ENCODE measurements around the gene DUS4L.
A peak's percentile ranks its signal among the peaks of the same experiment; 100 is the strongest.

DUS4L gene

DNA sequence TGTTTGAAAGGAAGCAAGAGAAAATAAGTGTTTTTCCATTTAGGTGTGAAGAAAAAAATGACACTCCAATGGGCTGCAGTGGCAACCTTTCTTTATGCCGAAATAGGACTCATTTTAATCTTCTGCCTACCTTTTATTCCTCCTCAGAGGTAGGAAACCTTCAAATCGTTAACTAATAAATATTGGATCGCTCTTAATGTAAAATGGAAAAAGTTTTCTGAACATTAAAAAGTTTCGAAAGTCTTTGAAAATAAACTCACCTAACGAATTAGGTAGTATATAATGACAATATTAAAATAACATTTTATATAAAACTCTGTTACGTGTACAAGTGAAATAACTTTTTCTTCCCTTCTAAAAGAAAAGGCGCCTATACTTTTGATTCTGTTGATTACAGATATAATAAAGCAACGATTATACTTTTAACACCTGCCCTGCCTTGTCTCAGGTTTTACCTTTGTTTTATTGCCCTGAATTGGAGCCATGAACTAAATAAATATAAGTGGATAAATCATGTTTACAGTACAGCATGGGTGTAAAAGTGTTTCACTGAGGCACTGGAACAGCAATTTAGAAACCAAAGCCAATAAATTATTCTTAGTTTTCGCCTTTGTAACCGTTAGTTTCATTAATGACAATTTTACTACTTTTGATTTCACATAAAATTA, 17.1 kb downstream of the DUS4L start:
- DNase-seq, result no peak

- no peak for DNase-seq
Observed at GRCh38 chr7:107581387-107582013, 17.7 kb downstream of the DUS4L start.

GRCh38 chr7:107582875-107583274, 19.1 kb downstream of the DUS4L start:
- DNase-seq, result no peak

- no peak for DNase-seq
Observed at GRCh38 chr7:107584716-107585115, 20.9 kb downstream of the DUS4L start.

DNA sequence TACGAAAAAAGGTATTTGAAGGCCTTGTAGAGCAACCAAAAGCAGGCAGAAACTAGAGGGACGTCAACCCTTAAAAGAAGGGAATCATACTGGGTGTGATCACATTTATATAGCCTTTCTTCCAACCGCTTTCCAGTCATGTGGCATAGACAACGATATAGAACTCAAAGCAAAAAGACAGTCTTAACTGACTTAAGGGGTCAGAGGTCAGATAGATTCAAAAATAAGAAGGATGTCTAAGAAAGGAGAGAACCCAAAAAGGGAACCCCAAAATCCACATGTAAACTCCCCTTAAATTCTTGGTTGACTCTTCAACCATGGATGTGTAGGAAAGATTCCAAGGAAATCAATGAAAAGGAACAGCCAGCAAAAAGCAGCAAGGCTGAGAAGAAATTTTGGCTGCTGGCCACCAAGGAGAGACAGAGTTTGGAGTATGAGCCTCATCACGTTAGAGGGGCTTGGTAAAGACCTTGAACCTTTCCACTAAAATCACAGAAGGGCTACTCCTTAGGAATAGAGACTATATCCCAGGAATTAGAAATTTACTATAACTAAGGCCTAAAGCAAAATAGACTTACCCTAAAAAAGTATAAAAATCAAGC, 24.9 kb downstream of the DUS4L start:
- DNase-seq, result no peak

DNA sequence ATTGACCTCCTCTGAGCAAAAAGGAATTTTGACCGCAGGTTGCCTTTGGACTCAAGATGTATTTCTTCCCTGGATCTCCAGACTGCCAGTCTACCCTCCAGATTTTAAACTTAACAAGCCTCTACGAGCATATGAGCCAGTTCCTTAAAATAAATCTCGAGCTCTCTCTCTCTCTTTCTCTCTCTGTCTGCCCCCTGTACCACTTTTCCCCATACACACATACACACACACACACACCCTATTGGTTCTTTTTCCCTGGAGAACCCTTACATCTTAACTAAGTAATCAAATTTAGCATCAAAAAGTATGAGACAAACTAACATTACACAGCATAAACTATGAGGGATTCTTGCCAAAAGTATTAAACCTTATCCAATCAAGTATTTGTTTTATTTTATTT, 27.6 kb downstream of the DUS4L start:
- DNase-seq, result no peak

DNA sequence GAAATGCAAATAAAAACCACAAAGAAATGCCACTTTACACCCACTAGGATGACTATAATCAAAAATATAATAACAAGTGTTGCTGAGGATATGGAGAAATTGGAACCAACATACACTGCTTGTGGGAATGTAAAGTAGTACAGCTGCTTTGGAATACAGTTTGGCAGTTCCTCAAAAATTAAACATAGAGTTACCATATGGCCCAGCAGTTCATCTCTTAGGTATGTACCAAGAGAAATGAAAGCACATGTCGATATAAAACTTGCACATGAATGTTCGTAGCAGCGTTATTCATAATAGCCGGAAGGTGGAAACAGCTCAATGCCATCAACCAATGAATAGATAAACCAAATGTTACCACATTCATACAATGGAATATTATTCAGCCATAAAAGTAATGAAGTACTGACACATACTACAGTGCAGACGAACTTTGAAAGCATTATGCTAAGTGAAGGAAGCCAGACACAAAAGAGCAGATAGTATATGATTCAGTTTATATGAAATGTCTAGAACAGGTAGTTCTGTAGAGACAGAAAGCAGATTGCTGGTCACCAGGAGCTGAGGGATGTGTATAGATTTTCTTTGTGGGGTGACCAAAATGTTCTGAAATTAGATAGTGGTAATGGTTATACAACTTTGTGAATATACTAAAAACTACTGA, 28.7 kb downstream of the DUS4L start:
- no peak for DNase-seq

DNA sequence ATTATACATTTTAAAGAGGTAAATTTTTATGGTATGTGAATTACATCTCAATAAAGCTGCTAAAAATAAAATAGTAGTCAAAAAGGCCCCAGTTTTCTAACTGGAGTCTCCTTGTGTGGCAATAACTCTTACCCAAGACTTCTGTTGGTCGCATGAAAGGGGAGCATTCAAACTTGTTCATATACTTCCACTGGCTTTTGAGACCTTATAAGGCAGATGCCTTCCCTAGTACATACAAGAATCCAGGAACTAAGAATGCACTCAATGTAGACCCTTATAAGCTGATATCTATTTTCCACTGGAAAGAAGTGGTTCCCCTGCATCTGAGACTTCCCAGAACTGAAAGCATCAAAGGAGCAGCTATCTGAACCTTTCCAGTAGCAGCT, 29.2 kb downstream of the DUS4L start:
- no peak for DNase-seq

GRCh38 chr7:107594961-107595737, 31.4 kb downstream of the DUS4L start:
- no peak for DNase-seq

GRCh38 chr7:107596881-107597581, 33.3 kb downstream of the DUS4L start:
- no peak for DNase-seq

DNA sequence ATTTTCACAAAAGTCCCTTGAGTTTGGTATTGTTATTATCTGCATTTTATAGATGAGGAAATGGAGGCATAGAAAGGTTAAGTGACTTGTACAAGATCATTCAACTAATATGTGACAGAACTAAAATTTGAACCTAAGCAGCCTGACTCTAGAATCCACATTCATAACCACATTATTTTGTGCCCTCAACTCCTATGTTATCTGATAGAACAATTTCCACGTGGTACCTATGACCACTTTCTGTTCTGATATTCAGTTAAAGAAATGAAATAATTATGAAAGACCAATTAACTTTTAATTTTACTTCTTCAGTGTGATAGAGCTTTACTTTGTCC, 33.8 kb downstream of the DUS4L start:
- no peak for DNase-seq

DNA sequence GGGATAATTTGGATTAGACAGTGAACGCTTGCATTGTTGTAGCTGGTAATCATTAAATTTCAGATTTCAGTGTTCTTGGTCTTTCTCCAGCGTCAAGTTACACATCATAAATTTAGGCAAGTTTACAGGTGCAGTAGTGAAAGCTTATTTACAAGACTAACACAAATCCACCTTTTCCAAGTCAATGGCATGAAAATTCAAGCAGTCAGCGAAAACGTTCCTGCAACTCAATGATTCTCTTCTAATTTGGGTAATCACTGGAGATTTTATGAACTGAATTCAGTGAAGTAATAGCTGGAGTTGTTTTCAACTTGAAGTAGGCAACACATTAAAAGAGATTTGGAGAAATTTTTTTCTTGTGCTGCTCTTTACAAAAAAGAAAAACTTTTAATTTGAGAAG, 34.2 kb downstream of the DUS4L start:
- DNase-seq, result no peak

DNA sequence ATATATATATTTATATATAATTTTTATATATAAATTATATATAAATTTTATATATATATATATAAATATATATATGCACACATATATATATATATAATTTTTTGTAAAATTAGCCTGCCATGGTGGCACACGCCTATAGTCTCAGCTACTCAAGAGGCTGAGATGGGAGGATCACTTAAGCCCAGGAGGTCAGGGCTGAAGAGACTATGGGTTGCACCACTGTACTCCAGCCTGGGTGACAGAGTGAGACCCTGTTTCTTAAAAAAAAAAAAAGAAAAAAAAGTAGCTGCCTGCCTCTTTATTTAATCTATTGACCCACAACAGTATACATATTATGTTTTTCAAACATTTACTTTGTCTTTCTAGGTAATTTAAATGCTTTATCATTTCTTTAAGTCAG, 35.5 kb downstream of the DUS4L start:
- no peak for DNase-seq

DNA sequence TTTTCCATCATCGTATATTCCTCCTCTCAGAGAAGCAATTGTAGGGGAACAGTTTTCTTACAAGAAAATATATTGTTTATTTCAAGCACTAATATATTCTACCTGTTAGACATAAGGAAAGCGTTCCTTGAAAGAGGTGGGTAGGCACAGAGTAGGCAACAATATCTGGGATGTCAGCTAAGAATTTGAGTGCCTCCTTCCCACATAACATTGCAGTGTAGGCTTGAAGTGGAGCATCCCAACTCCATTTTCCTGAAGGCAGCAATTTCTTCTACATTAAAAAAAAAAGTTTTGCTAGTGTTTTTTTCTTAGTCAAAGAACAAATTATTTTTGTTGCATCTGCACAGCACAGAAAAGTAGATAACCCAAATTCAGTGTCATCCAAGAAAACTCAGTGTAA, 37.0 kb downstream of the DUS4L start:
- no peak for DNase-seq

DNA sequence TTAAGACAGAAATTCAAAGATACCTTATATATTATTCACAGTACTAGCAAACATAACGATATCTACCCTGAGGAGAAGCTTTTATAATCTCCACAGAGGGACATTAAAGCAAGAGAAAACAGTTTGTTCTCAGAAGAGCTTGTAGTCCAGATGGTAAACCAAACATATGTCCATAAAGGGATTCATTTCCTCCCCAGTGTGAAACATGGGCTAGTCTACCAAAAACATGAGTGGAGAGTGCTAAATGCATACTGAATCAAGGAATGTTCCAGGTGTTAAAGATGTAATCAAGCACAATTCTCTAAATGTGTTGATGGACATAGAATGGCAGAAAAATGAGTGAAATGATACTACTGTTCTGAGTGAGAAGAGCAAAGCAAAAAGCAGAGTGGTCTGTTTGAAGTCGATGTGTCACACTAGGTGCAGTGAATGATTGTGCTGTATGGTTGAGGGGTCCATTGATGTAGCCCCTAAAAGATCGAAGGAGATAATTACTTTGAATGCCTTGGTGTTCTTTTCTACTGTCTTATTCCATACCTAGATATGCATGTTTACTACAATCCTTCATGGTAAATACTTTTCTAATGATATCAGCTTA, 41.5 kb downstream of the DUS4L start:
- peak; percentile 4 for DNase-seq

DNA sequence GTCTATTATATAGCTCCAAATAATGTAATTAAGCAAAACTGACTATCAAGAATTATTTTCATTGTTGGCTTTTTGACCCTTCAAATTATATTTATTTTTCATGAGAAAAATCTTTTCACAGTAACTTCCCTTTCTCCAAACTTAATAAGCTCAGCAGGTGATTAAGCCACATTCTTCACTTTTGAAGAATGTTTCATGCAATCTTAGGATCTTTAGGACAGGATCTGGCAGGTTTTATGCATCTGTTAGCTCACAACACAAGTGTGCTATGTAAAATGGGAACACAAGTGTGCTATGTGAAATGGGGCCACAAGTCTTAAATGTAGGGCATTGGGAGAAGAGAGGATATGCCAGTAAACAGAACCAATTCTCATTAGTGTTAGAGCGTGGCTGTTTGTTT, 42.5 kb downstream of the DUS4L start:
- DNase-seq, result no peak

- DNase-seq, result no peak
Observed at GRCh38 chr7:107609811-107610261, 46.1 kb downstream of the DUS4L start.

DNA sequence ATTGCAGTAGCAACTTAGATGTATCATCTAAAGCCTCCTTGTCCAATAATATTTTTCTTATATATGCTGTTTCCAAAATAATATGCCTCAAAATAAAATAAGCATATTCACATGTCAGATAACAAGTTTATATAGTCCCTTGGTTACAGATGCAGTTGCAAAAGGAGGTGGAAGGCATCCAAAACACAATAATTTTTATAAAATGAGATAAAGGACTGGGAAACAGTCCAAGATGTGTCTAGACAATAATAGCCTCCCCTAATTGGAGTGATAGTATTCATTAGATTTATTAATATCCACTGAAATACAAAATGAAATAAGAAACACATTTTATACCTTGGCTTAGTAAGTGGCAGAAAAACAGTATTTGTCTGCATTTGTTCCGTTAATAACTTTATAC, 46.6 kb downstream of the DUS4L start:
- DNase-seq, result no peak

DNA sequence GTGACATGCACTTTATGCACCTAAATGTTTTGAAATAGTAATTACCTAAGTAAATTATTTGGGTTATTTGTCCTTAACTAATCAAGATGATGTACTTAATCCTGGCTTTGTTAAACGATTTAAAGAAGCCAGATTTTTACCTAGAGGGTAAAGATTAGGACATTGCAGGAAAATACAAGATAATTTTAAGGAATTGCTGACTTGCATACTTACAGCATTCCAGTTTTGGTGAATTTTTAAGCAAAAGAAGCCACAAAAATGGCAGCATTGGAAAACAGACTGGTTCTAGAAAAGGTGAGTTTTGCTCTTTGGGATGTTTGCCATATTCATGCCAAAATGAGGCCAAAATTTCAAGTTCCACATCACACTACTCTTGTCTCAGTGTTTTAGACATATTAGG, 49.7 kb downstream of the DUS4L start:
- no peak for DNase-seq

GRCh38 chr7:107613948-107614347, 50.2 kb downstream of the DUS4L start:
- DNase-seq, result no peak

- DNase-seq, result no peak
Observed at GRCh38 chr7:107614425-107614824, 50.7 kb downstream of the DUS4L start.

Data from activated CD4-positive, alpha-beta T cell treated with anti-CD3 and anti-CD28 coated beads, Interleukin-2, Interleukin-6, amounts not matched to agents 100 ng/mL and 50 ng/mL, durations not matched to agents 16 hours and 8 hours (primary cell).